Stimulated activated CD8-positive, alpha-beta memory T cell treated with anti-CD3 and anti-CD28 coated beads, Interleukin-15, amount 100 ng/mL, for 1 hour (primary cell): Measurements from ENCODE around the gene KLHL26.
"Not testable (repeated sequence)": the region's sequence is repeated elsewhere in the genome, so short reads cannot be mapped to it uniquely, and the experiment has no call there.

Source experiments
- DNase-seq: peaks from one replicate; pipeline ENCODE4 v3.0.0-alpha.2; 2020; ENCODE audit warnings: low read depth

KLHL26 gene

GRCh38 chr19:18636969-18637629 is at the start of gene KLHL26:
KLHL26 (plus strand) TSS chr19:18637028; CDS start chr19:18637055, 27 bp downstream.
- DNase-seq = no peak

GRCh38 chr19:18587561-18587960 is 49.3 kb upstream of the KLHL26 start:
- DNase-seq = no peak

GRCh38 chr19:18587962-18588610 is 48.7 kb upstream of the KLHL26 start:
- no peak for DNase-seq

- DNase-seq = peak; percentile 70
These were observed 48.0 kb upstream of the KLHL26 start, which contains the start of gene REX1BD for GRCh38 chr19:18588611-18589379. REX1BD (plus strand) TSS chr19:18588798; CDS start chr19:18588802, 4 bp downstream.

- peak; percentile 40 for DNase-seq
These were observed 47.2 kb upstream of the KLHL26 start for GRCh38 chr19:18589380-18590272.

GRCh38 chr19:18590273-18591272 is 46.3 kb upstream of the KLHL26 start:
- DNase-seq = no peak

DNA sequence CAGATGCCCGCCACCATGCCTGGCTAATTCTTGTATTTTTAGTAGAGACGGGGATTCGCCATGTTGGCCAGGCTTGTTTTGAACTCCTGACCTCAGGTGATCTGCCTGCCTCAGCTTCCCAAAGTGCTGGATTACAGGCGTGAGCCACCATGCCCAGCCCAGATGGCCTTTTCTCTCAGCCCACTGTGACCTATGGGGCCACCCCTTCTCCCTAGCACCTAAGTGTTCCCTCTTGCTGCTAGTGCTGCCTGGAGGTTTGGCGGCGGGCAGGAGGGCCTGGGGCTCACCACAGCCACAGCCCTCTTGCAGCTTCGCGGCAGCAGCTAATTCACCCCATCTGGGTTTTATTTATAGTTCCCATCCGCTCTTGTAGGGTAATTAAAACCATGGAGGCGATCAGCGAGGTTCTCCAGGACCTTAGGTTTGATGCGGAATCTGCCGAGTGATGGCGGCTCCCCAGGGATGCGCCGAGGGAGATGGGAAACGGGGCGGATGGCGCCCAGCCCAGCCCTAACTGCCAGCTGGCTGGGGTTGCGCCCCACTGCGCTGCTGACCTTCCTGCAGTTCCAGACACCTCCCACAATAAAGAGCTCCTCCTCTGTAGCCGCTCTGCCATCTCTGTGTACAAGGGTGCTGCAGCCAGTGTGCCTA is 45.0 kb upstream of the KLHL26 start:
- DNase-seq = no peak

- DNase-seq = not testable (repeated sequence)
These were observed 44.1 kb upstream of the KLHL26 start for GRCh38 chr19:18592732-18593131.

- DNase-seq = no peak
These were observed 43.3 kb upstream of the KLHL26 start for GRCh38 chr19:18593367-18594095.

DNA sequence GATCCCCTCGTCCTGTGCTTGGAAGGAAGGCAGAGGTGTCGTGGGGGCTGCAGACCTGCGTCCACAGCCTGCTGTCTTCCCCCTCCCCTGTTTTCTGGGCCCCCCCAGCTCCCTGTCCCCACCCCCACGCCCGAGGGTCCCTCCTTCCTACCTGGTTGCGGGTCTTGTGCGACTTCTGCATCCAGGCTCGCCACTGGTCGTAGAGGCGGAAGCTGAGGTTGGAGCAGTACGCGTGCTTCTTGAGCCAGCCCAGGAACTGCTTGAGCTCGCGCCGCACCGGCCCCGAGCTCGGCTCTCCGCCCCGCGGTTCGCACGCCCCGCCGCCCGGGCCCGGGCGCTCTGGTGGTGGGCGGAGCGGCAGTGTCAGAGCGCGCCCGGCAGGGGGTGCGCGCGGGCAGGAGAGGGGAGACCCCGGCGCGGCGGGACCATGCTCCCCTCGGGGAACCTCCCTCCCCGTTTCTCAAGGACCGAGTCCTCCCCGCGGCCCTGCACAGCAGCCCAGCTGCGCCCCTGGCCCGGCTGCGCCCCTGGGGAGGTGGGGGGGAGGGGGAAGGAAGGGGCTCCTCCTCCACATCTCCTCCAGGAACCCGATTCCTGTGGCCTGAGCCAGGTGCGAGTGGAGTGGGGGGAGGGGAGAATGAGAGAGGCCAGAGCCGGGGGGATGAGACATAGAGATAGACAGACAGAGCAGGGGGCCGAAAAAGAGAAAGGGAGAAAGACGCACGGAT is 42.6 kb upstream of the KLHL26 start:
- peak; percentile 45 for DNase-seq

DNA sequence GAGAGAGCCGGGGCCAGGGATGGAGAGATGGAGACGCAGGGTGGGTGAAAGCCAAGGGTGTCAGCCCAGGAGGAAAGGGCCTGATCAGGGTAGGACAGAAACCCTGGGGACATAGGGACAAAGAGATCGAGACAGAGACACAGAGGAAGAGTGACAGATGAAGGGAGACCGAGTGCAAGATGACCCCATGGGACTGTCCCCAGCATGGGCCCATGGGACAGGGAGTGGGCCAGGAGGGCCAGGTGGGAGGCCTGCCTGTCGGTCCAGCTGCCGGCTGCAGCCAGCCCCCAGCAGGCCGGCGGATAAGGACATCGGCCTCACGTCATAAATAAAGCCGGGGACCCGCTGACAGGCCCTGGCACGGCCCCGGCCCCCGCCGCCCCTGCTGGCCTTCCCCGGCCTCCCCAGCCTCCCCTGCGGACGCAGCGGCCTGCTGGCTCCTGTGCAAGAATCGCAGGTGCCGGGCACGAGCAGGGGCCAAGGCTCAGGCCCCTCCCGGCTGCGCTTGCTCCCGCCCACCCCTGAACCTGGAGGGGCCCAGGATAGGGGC is 41.9 kb upstream of the KLHL26 start:
- DNase-seq = no peak

GRCh38 chr19:18595475-18595874 is 41.4 kb upstream of the KLHL26 start:
- DNase-seq = no peak

DNA sequence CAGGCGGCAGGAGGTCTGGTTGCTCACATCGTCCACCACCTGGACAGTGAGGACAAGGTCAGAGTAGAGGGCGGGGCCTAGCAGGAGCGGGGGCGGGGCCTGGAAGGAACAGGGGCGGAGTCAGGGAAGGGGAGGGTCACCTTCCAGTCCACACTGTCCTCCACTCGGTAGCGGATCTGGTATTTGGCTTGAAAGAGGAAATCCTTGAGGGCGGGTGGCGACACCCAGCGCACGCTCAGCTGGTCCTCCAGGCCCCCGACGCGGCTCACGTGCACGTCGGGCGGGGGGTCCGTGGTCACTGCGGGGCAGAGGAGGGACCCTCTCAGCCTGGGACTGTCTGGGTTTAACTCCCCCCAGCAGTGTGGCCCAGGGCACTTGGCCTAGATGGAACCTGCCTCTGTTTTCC is 40.1 kb upstream of the KLHL26 start:
- DNase-seq = no peak

DNA sequence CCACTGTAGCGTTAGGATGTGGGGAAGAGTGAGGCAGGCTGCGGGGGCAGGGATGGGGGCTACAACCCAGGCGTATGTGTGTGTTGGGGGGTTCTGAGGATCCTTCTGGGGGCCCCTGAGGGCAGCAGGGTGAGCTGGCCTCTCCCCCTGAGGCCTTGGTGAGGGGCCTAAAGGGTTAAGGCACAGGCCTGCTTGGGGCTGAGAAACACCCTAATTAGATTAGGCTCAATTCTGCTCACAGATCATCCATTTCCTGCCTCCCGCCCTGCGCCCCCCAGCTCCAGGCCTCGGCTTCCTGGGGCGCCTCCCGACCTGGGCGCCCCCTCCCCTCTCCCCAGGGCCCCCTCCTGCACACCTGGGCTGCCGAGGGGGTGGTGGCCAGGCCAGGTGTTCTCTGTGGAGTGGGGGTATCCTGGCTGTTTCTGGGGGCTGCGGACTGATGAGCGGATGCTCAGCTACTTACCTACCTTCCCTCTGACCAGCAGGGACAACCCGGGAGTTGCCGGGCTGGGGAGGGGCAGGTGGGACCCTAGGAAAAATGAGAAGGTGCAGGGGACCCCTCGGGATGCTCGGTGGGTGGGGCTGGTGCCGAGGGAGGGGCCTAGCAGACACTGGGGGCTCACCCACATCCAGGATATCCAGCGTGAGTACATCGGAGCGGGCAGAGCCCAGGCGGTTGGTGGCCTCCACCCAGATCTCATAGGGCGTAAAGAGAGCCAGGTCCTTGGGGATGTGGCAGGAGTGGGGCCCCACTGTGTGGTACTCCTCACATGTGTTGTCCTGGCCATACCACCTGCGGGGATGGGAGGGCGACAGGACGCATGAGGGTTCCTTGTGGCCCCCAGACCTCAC is 38.8 kb upstream of the KLHL26 start:
- DNase-seq = no peak

DNA sequence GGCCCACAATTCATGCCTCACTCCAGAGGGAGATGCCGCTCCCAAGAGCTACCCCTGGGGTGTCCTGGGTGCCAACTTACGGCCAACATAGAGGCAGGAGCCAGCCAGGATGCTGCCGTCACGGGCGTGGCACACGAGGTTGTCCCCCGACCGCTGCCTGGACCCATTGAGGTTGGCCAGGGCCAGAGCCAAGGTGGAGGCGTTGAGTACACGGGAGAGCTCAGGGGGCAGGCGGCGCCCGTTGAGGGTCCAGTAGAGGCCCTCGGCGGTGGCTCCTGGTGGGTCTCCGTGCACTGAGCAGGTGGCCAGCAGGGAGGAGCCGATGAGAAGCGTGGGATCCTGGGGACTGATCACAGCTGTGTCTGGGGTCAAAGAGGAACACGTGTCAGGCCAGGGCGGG is 37.3 kb upstream of the KLHL26 start:
- no peak for DNase-seq

DNA sequence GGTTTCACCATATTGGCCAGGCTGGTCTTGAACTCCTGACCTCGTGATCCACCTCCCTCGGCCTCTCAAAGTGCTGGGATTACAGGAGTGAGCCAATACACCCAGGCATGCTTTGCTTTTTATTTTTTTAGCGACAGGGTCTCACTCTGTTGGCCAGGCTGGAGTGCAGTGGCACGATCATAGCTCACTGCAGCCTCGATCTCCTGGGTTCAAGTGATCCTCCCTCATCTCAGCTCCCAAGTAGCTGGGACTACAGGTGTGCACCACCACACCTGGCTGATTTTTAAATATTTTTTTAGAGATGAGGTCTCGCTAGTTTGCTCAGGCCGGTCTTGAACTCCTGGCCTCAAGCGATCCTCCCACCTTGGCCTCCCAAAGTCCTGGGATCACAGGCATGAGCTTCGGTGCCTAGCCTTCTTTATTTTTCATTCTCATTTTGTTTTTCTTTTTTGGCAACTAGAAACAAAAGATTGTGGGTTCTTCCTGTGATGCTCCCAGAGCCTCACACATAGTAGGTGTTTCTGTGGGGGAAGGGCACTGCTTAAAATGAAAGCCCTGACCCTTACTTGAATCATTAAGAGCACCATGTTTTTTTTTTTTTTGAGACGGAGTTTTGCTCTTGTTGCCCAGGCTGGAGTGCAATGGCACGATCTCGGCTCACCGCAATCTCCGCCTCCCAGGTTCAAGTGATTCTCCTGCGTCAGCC is 36.0 kb upstream of the KLHL26 start:
- not testable (repeated sequence) for DNase-seq

- DNase-seq = no peak
These were observed 35.0 kb upstream of the KLHL26 start for GRCh38 chr19:18601875-18602274.
